B cell (primary cell): ENCODE measurements around the gene PMM1.

Experiments used
- EZH2 ChIP-seq: IDR thresholded peaks from 2 replicates; pipeline ENCODE4 v1.6.1; 2012; ENCODE audit warnings: borderline replicate concordance, low read depth, mild to moderate bottlenecking, moderate library complexity, low read length; ENCODE audit not compliant: insufficient read depth, poor library complexity, severe bottlenecking
- TF ChIP-seq, protein P1 (sequence below): fragments of 200-600 bp; IDR thresholded peaks from one replicate; pipeline ENCODE4 v1.8.0; 2022; ENCODE audit warnings: antibody characterized with exemption, mild to moderate bottlenecking

GRCh38 chr22:41582694-41583093 is 6.9 kb downstream of the PMM1 start:
- TF ChIP-seq, protein P1, sequence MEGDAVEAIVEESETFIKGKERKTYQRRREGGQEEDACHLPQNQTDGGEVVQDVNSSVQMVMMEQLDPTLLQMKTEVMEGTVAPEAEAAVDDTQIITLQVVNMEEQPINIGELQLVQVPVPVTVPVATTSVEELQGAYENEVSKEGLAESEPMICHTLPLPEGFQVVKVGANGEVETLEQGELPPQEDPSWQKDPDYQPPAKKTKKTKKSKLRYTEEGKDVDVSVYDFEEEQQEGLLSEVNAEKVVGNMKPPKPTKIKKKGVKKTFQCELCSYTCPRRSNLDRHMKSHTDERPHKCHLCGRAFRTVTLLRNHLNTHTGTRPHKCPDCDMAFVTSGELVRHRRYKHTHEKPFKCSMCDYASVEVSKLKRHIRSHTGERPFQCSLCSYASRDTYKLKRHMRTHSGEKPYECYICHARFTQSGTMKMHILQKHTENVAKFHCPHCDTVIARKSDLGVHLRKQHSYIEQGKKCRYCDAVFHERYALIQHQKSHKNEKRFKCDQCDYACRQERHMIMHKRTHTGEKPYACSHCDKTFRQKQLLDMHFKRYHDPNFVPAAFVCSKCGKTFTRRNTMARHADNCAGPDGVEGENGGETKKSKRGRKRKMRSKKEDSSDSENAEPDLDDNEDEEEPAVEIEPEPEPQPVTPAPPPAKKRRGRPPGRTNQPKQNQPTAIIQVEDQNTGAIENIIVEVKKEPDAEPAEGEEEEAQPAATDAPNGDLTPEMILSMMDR: no peak
- TF ChIP-seq EZH2: no peak
